ENCODE measurements around the gene CYB5A.
"Not testable (repeated sequence)": the region's sequence is repeated elsewhere in the genome, so short reads cannot be mapped to it uniquely, and the experiment has no call there.

The CYB5A gene

GRCh38 chr18:74291771-74292540, at the start of gene CYB5A:
TSS of gene CYB5A (minus strand) at chr18:74291963. CDS start at chr18:74291875, 88 bp downstream.
- in situ Hi-C loops (cut with HindIII; ENCODE audit: low sequenced_read_pairs) = no loop called here

GRCh38 chr18:74337912-74338309, 46.1 kb upstream of the CYB5A start:
- in situ Hi-C loops (cut with HindIII; ENCODE audit: low sequenced_read_pairs) = no loop called here

- in situ Hi-C loops (cut with HindIII; ENCODE audit: low sequenced_read_pairs) = no loop called here
Observed at GRCh38 chr18:74337155-74337911, 45.6 kb upstream of the CYB5A start.

GRCh38 chr18:74336656-74337055, 44.9 kb upstream of the CYB5A start:
- in situ Hi-C loops (cut with HindIII; ENCODE audit: low sequenced_read_pairs) = no loop called here

- in situ Hi-C loops (cut with HindIII; ENCODE audit: low sequenced_read_pairs) = loop anchor here (5.0 kb wide), 1 partner anchor 97 kb away; no protein-coding TSS in a partner anchor
Observed at GRCh38 chr18:74334242-74334893, 42.6 kb upstream of the CYB5A start.

- in situ Hi-C loops (cut with HindIII; ENCODE audit: low sequenced_read_pairs) = loop anchor here (5.0 kb wide), 1 partner anchor 96 kb away; no protein-coding TSS in a partner anchor
Observed at GRCh38 chr18:74333091-74333490, 41.3 kb upstream of the CYB5A start.

- in situ Hi-C loops (cut with HindIII; ENCODE audit: low sequenced_read_pairs) = loop anchor here (5.0 kb wide), 1 partner anchor 94 kb away; no protein-coding TSS in a partner anchor
Observed at GRCh38 chr18:74331404-74331803, 39.6 kb upstream of the CYB5A start.

- in situ Hi-C loops (cut with HindIII; ENCODE audit: low sequenced_read_pairs) = loop anchor here (5.0 kb wide), 1 partner anchor 92 kb away; no protein-coding TSS in a partner anchor
Observed at GRCh38 chr18:74329688-74330205, 38.0 kb upstream of the CYB5A start.

- in situ Hi-C loops (cut with HindIII; ENCODE audit: low sequenced_read_pairs) = no loop called here
Observed at GRCh38 chr18:74328206-74328605, 36.4 kb upstream of the CYB5A start.

- in situ Hi-C loops (cut with HindIII; ENCODE audit: low sequenced_read_pairs) = not testable (repeated sequence)
Observed at GRCh38 chr18:74326791-74327190, 35.0 kb upstream of the CYB5A start.

GRCh38 chr18:74326231-74326630, 34.5 kb upstream of the CYB5A start:
- in situ Hi-C loops (cut with HindIII; ENCODE audit: low sequenced_read_pairs) = no loop called here

- in situ Hi-C loops (cut with HindIII; ENCODE audit: low sequenced_read_pairs) = no loop called here
Observed at GRCh38 chr18:74316257-74317170, 24.8 kb upstream of the CYB5A start.

- in situ Hi-C loops (cut with HindIII; ENCODE audit: low sequenced_read_pairs) = no loop called here
Observed at GRCh38 chr18:74315464-74316256, 23.9 kb upstream of the CYB5A start, which contains the start of gene C18orf63. TSS of gene C18orf63 (plus strand) at chr18:74315839. CDS start at chr18:74317866, 2,027 bp downstream.

- in situ Hi-C loops (cut with HindIII; ENCODE audit: low sequenced_read_pairs) = no loop called here
Observed at GRCh38 chr18:74314759-74315463, 23.1 kb upstream of the CYB5A start.

- in situ Hi-C loops (cut with HindIII; ENCODE audit: low sequenced_read_pairs) = no loop called here
Observed at GRCh38 chr18:74311000-74311399, 19.2 kb upstream of the CYB5A start.

GRCh38 chr18:74310411-74310810, 18.6 kb upstream of the CYB5A start:
- in situ Hi-C loops (cut with HindIII; ENCODE audit: low sequenced_read_pairs) = no loop called here

- in situ Hi-C loops (cut with HindIII; ENCODE audit: low sequenced_read_pairs) = no loop called here
Observed at GRCh38 chr18:74303936-74304335, 12.2 kb upstream of the CYB5A start.

GRCh38 chr18:74303306-74303705, 11.5 kb upstream of the CYB5A start:
- in situ Hi-C loops (cut with HindIII; ENCODE audit: low sequenced_read_pairs) = no loop called here

GRCh38 chr18:74299746-74300145, 8.0 kb upstream of the CYB5A start:
- in situ Hi-C loops (cut with HindIII; ENCODE audit: low sequenced_read_pairs) = no loop called here
